ENCODE measurements around the gene RPS6KA2.
"Not testable (repeated sequence)": the region's sequence is repeated elsewhere in the genome, so short reads cannot be mapped to it uniquely, and the experiment has no call there.

The RPS6KA2 gene

DNA sequence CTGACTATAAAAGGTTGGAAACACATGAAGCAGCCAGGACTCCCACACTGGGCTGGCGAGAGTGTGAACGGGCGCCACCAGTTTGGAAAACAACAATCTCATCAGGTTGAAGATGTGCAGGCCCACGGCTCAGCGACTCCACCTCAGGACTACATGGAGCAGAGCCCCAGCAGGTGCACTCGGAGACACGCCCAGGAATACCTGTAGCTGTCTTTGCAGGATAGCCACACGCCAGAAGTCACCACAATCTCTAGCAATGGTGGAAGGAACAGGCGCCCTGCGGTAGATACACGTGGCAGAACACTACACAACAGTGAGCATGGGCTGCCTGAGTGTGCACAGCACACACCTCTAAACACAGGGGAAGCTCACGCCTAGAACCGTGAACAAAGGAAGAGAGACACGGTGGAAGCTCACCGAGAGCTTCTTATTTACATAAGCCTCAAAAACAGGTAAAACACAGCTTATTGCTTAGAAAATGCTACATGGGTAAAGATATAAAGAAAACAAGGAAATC, 28.7 kb upstream of the RPS6KA2 start:
- DNase-seq: no peak

GRCh38 chr6:166655251-166655650, 28.2 kb upstream of the RPS6KA2 start:
- DNase-seq: no peak

- no peak for DNase-seq
Measured at GRCh38 chr6:166654573-166654972, 27.5 kb upstream of the RPS6KA2 start.

DNA sequence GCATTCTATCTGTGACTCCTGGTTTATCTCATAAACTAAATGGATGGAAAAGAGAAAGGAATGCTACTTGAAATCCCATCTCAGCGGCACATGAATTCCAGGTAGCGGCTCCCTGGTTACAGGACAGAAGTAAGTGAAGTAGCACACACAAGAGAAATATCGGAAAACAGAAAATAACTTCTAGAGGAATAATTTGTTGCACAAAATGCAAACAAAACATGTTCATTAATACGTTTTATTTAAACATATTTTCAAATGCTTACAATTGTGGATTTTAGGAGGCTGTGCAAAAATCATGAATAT, 26.5 kb upstream of the RPS6KA2 start:
- DNase-seq: no peak

DNA sequence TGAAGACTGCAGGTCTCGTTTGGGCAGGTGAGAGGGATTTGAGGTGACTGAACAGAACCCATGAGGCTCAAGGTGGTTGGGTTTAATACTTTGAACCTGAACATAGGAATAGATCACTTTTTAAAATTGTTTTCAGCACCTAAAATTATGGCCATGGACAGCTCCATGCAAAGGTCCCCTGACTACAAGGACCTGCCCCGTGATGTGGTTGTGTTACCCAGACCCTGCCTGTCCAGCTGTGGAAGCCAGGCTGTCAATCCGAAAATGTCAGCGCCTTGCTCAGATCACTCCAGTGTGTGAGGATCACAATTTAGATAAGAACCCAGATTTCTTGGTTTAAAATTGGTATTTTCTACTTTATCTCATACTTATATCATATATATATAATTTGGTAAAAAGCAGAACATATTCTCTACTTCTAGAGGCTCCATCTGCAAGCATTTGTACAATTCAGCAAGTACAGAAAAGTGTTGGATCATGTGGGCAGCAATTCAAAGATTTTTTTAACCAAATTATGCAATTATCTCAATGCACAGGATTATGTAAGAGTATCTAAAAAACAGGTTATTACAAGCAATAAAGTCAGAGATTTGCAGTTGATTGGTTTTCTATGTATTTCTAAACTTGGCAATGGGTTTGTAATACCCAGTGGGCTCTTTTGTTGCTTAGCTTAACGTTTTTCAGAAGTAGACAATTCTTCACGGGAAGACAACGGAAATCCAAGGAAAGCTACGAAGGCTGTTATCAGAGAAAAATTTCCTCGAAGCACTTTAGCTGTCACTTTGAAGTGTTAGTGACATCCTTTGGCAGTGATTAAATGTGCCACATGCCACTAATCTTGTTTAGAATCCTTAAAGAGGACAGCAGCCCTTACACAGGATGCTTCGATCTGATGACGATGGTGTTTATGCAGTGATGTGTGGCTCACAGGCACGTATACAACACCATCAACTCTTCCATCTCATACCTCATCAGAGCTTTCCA, 24.1 kb upstream of the RPS6KA2 start:
- DNase-seq: no peak

- DNase-seq: no peak
Measured at GRCh38 chr6:166650047-166650446, 23.0 kb upstream of the RPS6KA2 start.

- no peak for DNase-seq
Measured at GRCh38 chr6:166648846-166649245, 21.8 kb upstream of the RPS6KA2 start.

- no peak for DNase-seq
Measured at GRCh38 chr6:166647896-166648295, 20.8 kb upstream of the RPS6KA2 start.

DNA sequence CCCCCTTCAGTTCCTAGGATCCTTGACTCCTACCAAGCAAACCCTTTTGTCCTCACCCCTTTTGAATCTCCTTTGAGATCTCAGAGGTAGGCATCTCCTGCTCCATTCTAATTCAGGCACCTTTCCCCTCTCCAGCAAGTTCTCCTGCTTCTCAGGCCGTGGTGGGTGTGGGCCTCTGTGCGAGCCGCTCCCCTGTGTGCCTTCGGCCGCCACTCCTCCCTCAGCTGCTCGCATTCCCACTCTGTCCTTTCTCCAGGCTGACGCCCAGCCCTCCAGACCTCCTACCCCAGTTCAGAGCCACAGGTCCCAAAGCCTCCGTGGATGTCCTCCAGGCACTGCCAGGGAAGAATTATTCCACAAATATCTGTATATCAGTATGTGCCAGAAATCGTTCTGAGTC, 19.7 kb upstream of the RPS6KA2 start:
- no peak for DNase-seq

DNA sequence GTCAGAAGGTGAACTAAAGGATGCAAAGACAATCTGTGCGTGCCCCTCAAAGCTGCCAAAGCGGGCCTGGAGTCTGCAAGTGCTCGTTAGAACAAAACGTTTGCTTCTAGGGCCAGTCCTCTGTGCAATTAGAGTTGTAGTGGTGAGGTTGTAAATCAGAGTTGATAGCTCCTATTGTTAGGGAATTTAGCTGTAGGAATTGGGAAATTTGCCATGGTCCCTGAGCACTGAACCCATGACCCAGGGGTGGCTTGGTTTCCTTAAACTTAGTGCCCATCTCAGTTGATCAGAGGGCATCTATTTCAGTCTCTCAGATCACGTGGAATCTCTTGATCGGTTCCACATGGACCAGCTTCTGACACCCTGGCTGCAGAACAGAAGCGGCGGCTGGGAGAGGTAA, 18.8 kb upstream of the RPS6KA2 start:
- no peak for DNase-seq

DNA sequence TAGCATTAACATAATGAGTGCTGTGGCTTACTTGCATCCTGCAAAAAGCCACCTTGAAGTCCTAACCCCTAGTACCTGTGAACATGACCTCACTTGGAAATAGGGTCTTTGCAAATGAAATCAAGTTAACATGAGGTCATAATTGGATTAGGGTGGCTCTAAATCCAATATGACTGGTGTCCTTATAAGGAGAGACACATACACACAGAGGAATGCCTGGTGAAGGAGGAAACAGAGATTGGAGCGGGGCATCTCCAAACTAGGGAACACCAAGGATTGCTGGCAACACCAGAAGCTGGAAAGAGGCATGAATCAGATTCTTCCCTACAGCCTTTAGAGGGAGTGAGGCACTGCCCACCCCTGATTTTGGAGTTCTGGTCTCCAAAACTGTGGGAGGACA, 17.6 kb upstream of the RPS6KA2 start:
- no peak for DNase-seq

- peak in 2 of 3 donors; percentile 27 to 45 for DNase-seq
Measured at GRCh38 chr6:166643891-166644590, 17.0 kb upstream of the RPS6KA2 start.

DNA sequence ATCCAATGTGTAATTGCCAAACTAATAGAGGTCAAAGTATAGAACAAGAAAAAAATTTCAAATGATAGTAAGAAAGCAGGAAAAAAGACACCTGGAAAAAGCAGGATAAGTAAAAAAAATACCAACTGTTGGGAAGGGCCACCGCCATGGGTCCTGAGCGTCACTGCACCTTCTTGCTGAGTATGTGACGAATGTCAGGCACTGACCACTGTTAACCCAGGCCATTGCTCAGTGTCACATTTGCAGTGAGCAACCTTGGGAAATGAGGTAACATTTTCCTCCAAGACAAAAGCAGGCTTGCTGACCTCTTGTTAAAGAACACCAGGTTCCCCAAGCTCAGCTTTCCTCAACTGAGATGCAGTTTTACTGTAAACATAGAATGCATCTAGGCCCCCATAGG, 15.6 kb upstream of the RPS6KA2 start:
- DNase-seq: no peak

GRCh38 chr6:166640342-166641043, 13.4 kb upstream of the RPS6KA2 start:
- peak; percentile 59 to 77 (median 73) for DNase-seq

DNA sequence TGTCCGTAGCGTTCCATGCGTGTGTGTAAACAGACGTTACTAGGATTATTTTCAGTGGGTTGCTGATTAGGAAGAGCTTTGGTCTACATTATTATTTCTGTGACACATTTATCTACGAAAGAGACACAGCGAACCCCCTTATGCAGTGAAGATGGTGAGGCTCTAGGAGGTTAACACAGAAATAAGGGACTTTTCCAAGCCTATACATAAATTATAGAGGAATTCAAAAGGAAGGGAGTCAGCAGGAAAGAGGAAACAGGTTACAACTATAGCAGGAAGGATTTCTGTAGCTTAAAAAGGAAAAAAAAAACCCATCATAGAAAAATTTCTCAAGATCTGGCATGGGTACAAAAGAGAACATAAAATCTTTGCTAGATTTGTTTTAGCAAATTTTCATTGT, 12.9 kb upstream of the RPS6KA2 start:
- DNase-seq: no peak

DNA sequence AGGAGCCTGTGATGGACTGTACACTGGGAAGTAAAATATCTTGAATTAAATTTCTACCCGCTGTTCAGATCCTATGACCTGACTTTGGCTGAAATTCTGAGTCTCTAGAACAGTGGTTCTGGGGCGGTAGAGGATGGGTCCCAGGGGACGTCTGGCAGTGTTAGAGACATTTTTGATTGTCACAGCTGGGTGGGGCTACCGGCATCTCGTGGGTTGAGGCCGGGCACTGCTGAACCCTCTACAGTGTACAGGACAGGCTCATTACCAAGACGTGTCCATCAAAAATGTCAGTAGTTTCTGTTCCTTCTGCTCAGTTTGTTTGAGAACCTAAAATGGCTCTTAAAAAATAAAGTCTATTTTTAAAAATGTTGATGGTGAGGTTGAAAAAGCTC, 11.5 kb upstream of the RPS6KA2 start:
- DNase-seq: no peak

DNA sequence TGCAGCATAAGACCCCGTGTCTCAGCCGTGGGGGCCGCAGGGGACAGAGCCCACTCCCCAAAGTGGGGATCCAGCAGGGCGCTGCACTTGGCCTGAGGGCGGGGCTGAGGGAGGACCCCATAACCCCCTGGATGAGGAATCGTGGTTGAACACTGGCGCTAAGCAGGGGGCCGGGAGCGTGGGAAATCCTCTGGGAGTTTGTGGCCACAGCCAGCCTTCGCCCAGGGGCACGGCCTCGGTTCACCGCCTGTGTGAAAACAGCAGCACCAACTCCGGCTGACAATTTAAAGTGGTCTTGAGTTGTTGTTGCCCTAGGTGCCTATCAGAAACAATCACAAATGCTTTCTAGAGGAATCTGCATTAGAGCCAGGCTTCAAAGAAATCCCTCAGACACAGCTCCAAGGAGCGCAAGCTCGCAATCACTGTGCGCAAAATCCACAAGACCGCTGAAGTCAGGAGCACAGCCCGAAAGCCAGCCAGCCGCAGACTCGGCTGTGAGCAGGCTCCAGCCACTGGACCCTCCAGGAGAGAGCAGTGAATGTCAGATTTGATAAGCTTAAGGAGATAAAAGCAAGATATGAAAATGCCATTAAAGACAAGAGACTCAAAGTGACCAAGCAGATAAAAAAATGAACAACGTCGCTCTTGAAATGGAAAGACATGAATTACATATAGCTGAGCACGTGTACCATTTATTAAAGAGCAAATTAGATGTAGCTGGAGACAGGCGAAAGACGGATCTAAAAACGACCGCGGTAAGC, 10.9 kb upstream of the RPS6KA2 start:
- no peak for DNase-seq

DNA sequence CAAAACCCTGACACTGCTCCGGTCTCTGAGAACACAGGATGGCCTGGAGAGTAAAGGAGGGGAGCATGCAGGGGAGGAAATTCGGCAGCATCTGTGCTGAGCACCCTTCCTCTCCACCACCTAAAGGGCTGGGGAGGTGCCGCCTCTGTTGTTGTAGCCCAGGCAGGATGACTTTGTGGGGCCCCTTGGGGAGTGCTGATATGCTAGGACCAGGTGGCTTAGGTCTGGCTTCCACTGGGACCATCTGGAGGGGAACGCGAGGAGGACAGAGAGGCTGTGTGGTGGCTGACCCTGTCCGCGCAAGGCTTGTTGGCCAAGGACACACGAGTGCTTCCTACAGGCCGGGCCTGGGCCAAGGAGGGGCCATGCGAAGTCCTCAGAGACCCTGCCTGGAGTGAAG, 9.9 kb upstream of the RPS6KA2 start:
- no peak for DNase-seq

GRCh38 chr6:166636191-166636933, 9.3 kb upstream of the RPS6KA2 start:
- DNase-seq: no peak

DNA sequence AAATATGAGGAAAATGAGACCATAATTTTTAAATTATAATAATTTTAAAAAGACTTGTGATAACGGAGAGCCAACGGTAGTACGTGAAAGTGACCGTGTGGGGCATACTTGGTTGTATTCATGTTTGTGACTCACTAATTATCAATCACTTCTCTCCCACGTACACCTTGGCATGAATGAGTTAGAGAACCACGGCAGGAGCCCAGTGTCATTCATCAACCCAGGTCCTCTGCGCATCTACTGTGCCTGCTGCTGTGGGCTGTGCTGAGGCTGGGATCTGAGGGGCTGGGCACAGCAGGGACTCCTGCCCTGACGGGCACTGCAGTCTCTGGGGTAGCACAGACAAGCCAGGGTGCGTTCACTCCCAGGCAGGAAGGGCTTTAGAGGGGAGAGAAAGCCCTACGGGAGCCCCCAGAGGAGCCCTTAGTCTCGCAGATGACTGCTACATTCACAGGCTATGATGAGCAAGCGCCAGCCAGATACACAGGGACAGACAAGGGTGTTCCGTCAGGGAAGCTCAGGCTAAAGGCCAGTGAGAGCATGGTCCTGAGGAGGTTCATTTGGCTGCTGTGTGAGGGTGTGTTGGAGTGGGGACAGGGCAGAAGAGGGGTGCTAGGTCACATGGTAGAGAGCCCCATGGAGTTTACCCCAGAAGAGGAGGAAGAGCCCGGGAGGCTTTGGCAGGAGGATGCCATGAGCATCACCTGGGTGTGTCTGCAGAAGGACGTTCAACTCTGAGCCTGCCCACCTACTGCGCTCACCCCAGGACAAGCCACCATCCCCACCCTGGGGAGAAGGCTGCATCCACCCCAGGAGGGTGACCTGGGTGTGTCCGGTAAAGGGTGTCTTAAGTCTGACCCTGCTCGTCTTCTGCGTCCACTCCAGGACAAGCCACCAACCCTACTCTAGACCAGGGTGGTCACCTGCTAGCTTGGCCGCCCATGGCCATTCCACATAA, 8.2 kb upstream of the RPS6KA2 start:
- DNase-seq: no peak

DNA sequence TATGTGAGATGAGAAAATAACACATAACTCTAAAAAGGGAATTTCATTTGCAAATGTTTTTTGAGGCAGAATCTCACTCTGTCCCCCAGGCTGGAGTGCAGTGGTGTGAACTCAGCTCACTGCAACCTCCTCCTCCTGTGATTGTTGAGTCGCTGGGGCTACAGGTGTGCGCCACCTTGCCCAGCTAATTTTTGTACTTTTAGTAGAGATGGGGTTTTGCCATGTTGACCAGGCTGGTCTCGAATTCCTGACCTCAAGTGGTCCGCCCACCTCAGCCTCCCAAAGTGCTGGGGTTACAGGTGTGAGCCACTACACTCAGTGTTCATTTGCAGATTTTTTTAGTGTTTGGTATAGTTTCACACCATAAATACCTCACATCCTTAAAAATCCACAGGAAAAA, 7.5 kb upstream of the RPS6KA2 start:
- DNase-seq: not testable (repeated sequence)
